Hepatocyte (in vitro differentiated cells): ENCODE results near the gene NUDT21.

ENCODE experiments used
- CTCF ChIP-seq: fragments of 200-600 bp; sonication (generic); IDR thresholded peaks from 2 replicates; pipeline ENCODE4 v1.5.1; 2016; ENCODE audit warnings: antibody characterized with exemption, mild to moderate bottlenecking; ENCODE audit not compliant: poor library complexity
- EZH2phosphoT487 ChIP-seq: fragments of 200-600 bp; sonication (generic); IDR thresholded peaks from one replicate; pipeline ENCODE4 v1.6.1; 2018; ENCODE audit warnings: antibody characterized with exemption, mild to moderate bottlenecking, low read depth, moderate library complexity; ENCODE audit not compliant: unreplicated experiment, severe bottlenecking

DNA sequence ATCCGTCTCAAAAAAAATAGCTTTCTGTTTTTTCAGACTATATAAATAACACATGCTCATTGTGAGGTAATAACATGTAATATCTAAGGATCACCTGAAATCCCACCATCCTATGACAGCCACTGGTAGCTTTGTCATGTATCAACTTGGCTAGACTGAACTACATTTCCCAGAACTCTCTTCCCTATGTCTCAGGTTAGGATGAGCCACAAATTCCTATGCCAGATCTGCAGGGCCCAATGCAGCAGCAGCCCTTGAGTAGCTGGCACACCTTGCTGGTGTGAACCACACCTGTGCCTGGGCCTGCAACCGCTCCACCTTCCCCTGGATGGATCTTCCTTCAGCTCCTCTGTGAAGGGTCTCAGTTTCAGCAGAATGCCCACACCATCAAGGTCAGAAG is 28.3 kb upstream of the NUDT21 start:
- TF ChIP-seq CTCF (no peak), EZH2phosphoT487 (no peak)
